Esophagus squamous epithelium (tissue), 4 donors: ENCODE data around the gene PDP2.

Source experiments
- CTCF ChIP-seq, 6 experiments: fragments of 450-650 bp in 4 of 6; fragments of 200-600 bp in 2 of 6; sonication (generic) in 2 of 6; IDR thresholded peaks; one replicate each; pipeline ENCODE4 v1.5.1; 2016 to 2019; ENCODE audit warnings: antibody characterized with exemption in 6 of 6, mild to moderate bottlenecking in 4 of 6, moderate library complexity in 4 of 6
- POLR2A ChIP-seq, 4 donors: fragments of 450-650 bp; IDR thresholded peaks; one replicate each; pipeline ENCODE4 v1.6.1; 2017; ENCODE audit warnings: antibody characterized with exemption in 4 of 4, mild to moderate bottlenecking in 4 of 4, moderate library complexity in 3 of 4

- TF ChIP-seq CTCF (IDR thresholded peaks at IDR 0.05) (no peak), POLR2A (IDR thresholded peaks at IDR 0.05) (no peak)
Observed at GRCh38 chr16:66871840-66872239, 8.5 kb upstream of the PDP2 start.
